Nephron progenitor cell (in vitro differentiated cells): ENCODE data around the gene RAPGEF2.
"Not testable (repeated sequence)": the region's sequence is repeated elsewhere in the genome, so short reads cannot be mapped to it uniquely, and the experiment has no call there.

Experiments
- DNase-seq: peaks from one replicate; pipeline ENCODE4 v3.0.0; 2021
- H3K27ac Mint-ChIP-seq: 2 replicates; pipeline ENCODE4 v1.8.0; 2021; ENCODE audit warnings: mild to moderate bottlenecking, moderate library complexity, mixed read lengths
- H3K27me3 Mint-ChIP-seq: 2 replicates; pipeline ENCODE4 v1.8.0; 2021; ENCODE audit warnings: mild to moderate bottlenecking, low read depth, mixed read lengths; ENCODE audit not compliant: poor library complexity
- H3K36me3 Mint-ChIP-seq: 2 replicates; pipeline ENCODE4 v1.8.0; 2021; ENCODE audit warnings: low read depth, mixed read lengths
- H3K4me1 Mint-ChIP-seq: 2 replicates; pipeline ENCODE4 v1.8.0; 2021; ENCODE audit warnings: mixed read lengths
- H3K4me3 Mint-ChIP-seq: 2 replicates; pipeline ENCODE4 v1.8.0; 2021; ENCODE audit warnings: mild to moderate bottlenecking, moderate library complexity, mixed read lengths
- H3K9me3 Mint-ChIP-seq: 2 replicates; pipeline ENCODE4 v1.8.0; 2021; ENCODE audit warnings: mild to moderate bottlenecking, moderate library complexity, mixed read lengths
- CTCF ChIP-seq: fragments of 200-600 bp; sonication (generic); IDR thresholded peaks from 2 replicates; pipeline ENCODE4 v1.5.0; 2021; ENCODE audit warnings: antibody characterized with exemption

RAPGEF2 gene

GRCh38 chr4:159110961-159111360 is 8.1 kb downstream of the RAPGEF2 start:
- TF ChIP-seq CTCF = no peak
- H3K36me3 Mint-ChIP-seq = peaks cover 39% of the 10 kb centered on the region
- no peaks in the 10 kb centered on the region for H3K27me3 Mint-ChIP-seq
- H3K4me1 Mint-ChIP-seq = peaks cover 33% of the 10 kb centered on the region
- peaks cover 29% of the 10 kb centered on the region for H3K9me3 Mint-ChIP-seq
- DNase-seq = no peak
- no peak overlapping the region for H3K4me3 Mint-ChIP-seq
- H3K27ac Mint-ChIP-seq = no peak overlapping the region

GRCh38 chr4:159111416-159111815 is 8.5 kb downstream of the RAPGEF2 start:
- Mint-ChIP-seq H3K9me3 (peaks cover 34% of the 10 kb centered on the region), H3K27ac (no peak overlapping the region), H3K27me3 (no peaks in the 10 kb centered on the region), H3K4me1 (peaks cover 28% of the 10 kb centered on the region), H3K4me3 (no peak overlapping the region), H3K36me3 (peaks cover 44% of the 10 kb centered on the region)
- no peak for DNase-seq
- no peak for TF ChIP-seq CTCF

GRCh38 chr4:159113366-159113765 is 10.5 kb downstream of the RAPGEF2 start:
- H3K4me1 Mint-ChIP-seq = peaks cover 15% of the 10 kb centered on the region
- H3K27me3 Mint-ChIP-seq = not testable (repeated sequence)

GRCh38 chr4:159116098-159116497 is 13.2 kb downstream of the RAPGEF2 start:
- not testable (repeated sequence) for H3K27ac Mint-ChIP-seq

More at GRCh38 chr4:159113366-159113765, 10.5 kb downstream of the RAPGEF2 start:
- DNase-seq, H3K4me3 Mint-ChIP-seq, H3K27ac Mint-ChIP-seq: not testable (repeated sequence)
- H3K9me3 Mint-ChIP-seq = peaks cover 42% of the 10 kb centered on the region
- H3K36me3 Mint-ChIP-seq = peaks cover 59% of the 10 kb centered on the region

GRCh38 chr4:159116693-159117092 is 13.8 kb downstream of the RAPGEF2 start:
- not testable (repeated sequence) for H3K27ac Mint-ChIP-seq, H3K4me1 Mint-ChIP-seq, DNase-seq, H3K27me3 Mint-ChIP-seq, H3K4me3 Mint-ChIP-seq
- Mint-ChIP-seq H3K36me3 (peaks cover 70% of the 10 kb centered on the region), H3K9me3 (peaks cover 42% of the 10 kb centered on the region)

More at GRCh38 chr4:159116098-159116497, 13.2 kb downstream of the RAPGEF2 start:
- H3K27me3 Mint-ChIP-seq, H3K4me3 Mint-ChIP-seq, DNase-seq, H3K4me1 Mint-ChIP-seq: not testable (repeated sequence)
- H3K9me3 Mint-ChIP-seq = peaks cover 42% of the 10 kb centered on the region
- H3K36me3 Mint-ChIP-seq = peaks cover 70% of the 10 kb centered on the region

GRCh38 chr4:159117564-159117963 is 14.7 kb downstream of the RAPGEF2 start:
- no peak for DNase-seq
- no peaks in the 10 kb centered on the region for H3K4me1 Mint-ChIP-seq
- H3K36me3 Mint-ChIP-seq = peaks cover 62% of the 10 kb centered on the region

GRCh38 chr4:159117968-159118367 is 15.1 kb downstream of the RAPGEF2 start:
- no peak for TF ChIP-seq CTCF
- Mint-ChIP-seq H3K27ac (no peak overlapping the region), H3K4me3 (no peak overlapping the region), H3K36me3 (peaks cover 58% of the 10 kb centered on the region), H3K27me3 (no peaks in the 10 kb centered on the region), H3K4me1 (no peaks in the 10 kb centered on the region), H3K9me3 (peaks cover 40% of the 10 kb centered on the region)
- no peak for DNase-seq

More at GRCh38 chr4:159117564-159117963, 14.7 kb downstream of the RAPGEF2 start:
- TF ChIP-seq CTCF = no peak
- Mint-ChIP-seq H3K9me3 (peaks cover 42% of the 10 kb centered on the region), H3K4me3 (no peak overlapping the region), H3K27me3 (no peaks in the 10 kb centered on the region), H3K27ac (no peak overlapping the region)
